ENCODE measurements around the gene ZNF764. TPM values are rescaled to one million over a fixed set of nuclear protein-coding genes. Genes with fewer than 3 reads are reported as not detected.

ZNF764 gene
- total RNA-seq, 1 donor, result 7.6 TPM

GRCh38 chr16:30532285-30533145, 25.7 kb downstream of the ZNF764 start:
- Histone ChIP-seq H3K27ac (ENCODE audit: low read depth, low read length) (no peak overlapping the region), H2AFZ (ENCODE audit: low read length) (no peak overlapping the region), H3K4me1 (ENCODE audit: insufficient read depth, low read length) (peaks cover 14% of the 10 kb centered on the region), H3K79me2 (ENCODE audit: insufficient read depth, low read length) (peaks cover 21% of the 10 kb centered on the region), H4K20me1 (ENCODE audit: insufficient read depth, low read length) (no peaks in the 10 kb centered on the region), H3K4me2 (ENCODE audit: insufficient read depth, low read length) (no peak overlapping the region), H3K27me3 (ENCODE audit: insufficient read depth, low read length) (no peaks in the 10 kb centered on the region), H3K36me3 (ENCODE audit: insufficient read depth, low read length) (peaks cover 17% of the 10 kb centered on the region), H3K9me3 (ENCODE audit: low read depth, low read length) (no peaks in the 10 kb centered on the region), H3K4me3 (ENCODE audit: insufficient read depth, low read length) (no peak overlapping the region)
- no peak for TF ChIP-seq CTCF (IDR thresholded peaks at IDR 0.05; ENCODE audit: extremely low read depth, low read depth, low read length)
- no peak for DNase-seq (ENCODE audit: insufficient read length, low spot score, missing footprints)

GRCh38 chr16:30530163-30531037, 27.8 kb downstream of the ZNF764 start:
- peaks cover 18% of the 10 kb centered on the region for H3K79me2 ChIP-seq (ENCODE audit: insufficient read depth, low read length)
- no peak for TF ChIP-seq CTCF (IDR thresholded peaks at IDR 0.05; ENCODE audit: extremely low read depth, low read depth, low read length)
- H3K27me3 ChIP-seq (ENCODE audit: insufficient read depth, low read length), result no peaks in the 10 kb centered on the region
- H3K4me3 ChIP-seq (ENCODE audit: insufficient read depth, low read length), result no peak overlapping the region
- H2AFZ ChIP-seq (ENCODE audit: low read length), result no peak overlapping the region
- peaks cover 8% of the 10 kb centered on the region for H3K4me1 ChIP-seq (ENCODE audit: insufficient read depth, low read length)
- H3K4me2 ChIP-seq (ENCODE audit: insufficient read depth, low read length), result no peak overlapping the region
- no peak for DNase-seq (ENCODE audit: insufficient read length, low spot score, missing footprints)
- H3K9me3 ChIP-seq (ENCODE audit: low read depth, low read length), result no peaks in the 10 kb centered on the region
- H4K20me1 ChIP-seq (ENCODE audit: insufficient read depth, low read length), result no peaks in the 10 kb centered on the region
- H3K27ac ChIP-seq (ENCODE audit: low read depth, low read length), result no peak overlapping the region
- H3K36me3 ChIP-seq (ENCODE audit: insufficient read depth, low read length), result peaks cover 17% of the 10 kb centered on the region

GRCh38 chr16:30528799-30529457, 29.2 kb downstream of the ZNF764 start:
- peaks cover 27% of the 10 kb centered on the region for H3K36me3 ChIP-seq (ENCODE audit: insufficient read depth, low read length)
- peaks cover 6% of the 10 kb centered on the region for H3K4me1 ChIP-seq (ENCODE audit: insufficient read depth, low read length)
- H3K27ac ChIP-seq (ENCODE audit: low read depth, low read length), result no peak overlapping the region
- no peaks in the 10 kb centered on the region for H4K20me1 ChIP-seq (ENCODE audit: insufficient read depth, low read length)
- no peak overlapping the region for H3K4me3 ChIP-seq (ENCODE audit: insufficient read depth, low read length)
- H3K79me2 ChIP-seq (ENCODE audit: insufficient read depth, low read length), result peaks cover 10% of the 10 kb centered on the region
- H3K9me3 ChIP-seq (ENCODE audit: low read depth, low read length), result no peaks in the 10 kb centered on the region
- H3K4me2 ChIP-seq (ENCODE audit: insufficient read depth, low read length), result no peak overlapping the region
- DNase-seq (ENCODE audit: insufficient read length, low spot score, missing footprints), result peak; percentile 79
- H2AFZ ChIP-seq (ENCODE audit: low read length), result no peak overlapping the region
- no peak for TF ChIP-seq CTCF (IDR thresholded peaks at IDR 0.05; ENCODE audit: extremely low read depth, low read depth, low read length)
- no peaks in the 10 kb centered on the region for H3K27me3 ChIP-seq (ENCODE audit: insufficient read depth, low read length)
